ENCODE results near the gene SLC22A7.

The SLC22A7 gene

DNA sequence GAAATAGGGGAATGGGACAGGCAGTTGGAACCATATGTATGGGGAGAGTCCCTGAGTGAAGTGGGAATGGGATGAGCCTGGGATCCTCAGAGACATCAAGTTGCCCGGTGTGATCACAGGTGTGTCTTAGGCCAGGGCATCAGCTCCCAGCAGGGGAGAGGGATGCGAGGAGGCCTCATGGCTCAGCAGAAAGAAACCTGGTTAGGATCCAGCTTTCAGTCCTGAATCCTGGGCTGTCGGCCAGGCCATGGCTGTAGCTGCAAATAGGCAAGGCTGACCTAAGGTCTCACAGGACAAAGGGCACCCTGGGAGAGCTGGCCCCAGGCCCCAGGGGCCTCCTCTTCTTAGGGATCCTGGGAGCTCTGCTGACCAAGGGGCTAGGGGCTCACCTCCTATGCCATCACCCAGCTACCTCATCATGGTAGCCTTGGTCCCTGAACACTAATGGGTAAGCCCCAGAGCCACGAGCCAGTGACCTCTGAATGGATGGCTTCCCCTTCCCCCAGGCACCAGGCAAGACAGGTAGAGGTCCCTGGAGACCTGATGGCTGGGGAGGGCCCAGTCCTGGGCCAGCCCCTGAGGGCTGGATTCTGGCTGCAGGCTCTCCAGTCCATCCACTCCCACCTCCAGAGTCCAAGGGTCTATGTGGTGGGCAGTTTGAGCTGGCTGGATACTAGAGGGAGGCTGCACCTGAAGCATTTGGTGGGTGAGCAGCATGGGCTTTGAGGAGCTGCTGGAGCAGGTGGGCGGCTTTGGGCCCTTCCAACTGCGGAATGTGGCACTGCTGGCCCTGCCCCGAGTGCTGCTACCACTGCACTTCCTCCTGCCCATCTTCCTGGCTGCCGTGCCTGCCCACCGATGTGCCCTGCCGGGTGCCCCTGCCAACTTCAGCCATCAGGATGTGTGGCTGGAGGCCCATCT is at the start of gene SLC22A7:
TSS of gene SLC22A7 (plus strand) at position 617 of the 921 bp plus-strand sequence. CDS start at position 716, 99 bp downstream.
- no peak for DNase-seq

- DNase-seq: no peak
Observed at GRCh38 chr6:43248791-43249190, 49.3 kb upstream of the SLC22A7 start.

DNA sequence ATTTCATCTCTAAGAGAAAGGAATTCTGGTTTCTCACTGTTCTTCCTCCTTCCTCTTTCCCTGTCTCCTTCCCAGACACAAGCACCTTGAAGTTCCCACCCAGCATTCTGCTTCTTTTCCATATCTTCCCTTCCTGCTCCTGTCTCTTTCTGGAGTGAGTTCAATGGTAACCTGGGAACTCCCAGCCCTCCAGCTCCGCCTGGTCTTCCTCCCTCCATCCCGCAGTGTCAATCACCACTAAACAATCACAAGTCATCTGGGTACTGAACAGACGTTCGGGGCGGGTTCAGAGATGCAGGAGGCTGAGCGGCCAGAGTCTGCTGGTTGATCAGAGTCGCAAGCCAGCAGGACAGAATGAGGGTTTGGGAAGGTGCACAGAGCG is 47.1 kb upstream of the SLC22A7 start:
- DNase-seq: peak; percentile 90

GRCh38 chr6:43253401-43253800 is 44.7 kb upstream of the SLC22A7 start:
- no peak for DNase-seq

DNA sequence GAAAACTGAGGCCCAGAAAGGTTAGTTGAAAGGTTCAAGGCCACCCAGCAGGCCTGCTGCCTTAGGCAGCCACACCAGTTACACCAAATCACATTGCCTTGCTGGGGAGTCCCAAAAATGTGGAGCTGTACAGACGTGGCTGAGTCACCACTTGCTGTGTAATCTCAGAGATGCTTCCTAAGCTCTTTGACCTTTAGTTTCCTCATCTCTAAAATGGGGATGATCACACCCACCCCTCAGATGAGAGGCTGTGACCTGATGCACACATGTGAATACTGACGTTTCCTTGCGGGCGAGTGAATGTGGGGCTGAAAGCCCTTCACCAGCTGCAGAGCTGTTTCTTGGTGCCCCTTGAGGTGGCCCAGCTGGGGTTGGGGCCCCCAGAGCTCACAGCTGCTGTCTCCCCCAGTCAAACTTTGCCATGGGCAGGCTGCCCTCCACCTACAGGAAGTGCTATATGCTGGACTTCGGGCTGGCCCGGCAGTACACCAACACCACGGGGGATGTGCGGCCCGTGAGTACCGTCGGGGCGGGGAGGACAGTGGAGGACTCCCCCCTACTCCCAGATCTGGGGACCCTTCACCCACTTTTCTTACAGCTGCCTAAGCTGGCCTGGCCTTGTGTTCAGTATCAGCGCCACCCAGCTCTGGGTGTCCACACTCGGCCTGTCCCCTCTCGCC is 43.8 kb upstream of the SLC22A7 start:
- no peak for DNase-seq

DNA sequence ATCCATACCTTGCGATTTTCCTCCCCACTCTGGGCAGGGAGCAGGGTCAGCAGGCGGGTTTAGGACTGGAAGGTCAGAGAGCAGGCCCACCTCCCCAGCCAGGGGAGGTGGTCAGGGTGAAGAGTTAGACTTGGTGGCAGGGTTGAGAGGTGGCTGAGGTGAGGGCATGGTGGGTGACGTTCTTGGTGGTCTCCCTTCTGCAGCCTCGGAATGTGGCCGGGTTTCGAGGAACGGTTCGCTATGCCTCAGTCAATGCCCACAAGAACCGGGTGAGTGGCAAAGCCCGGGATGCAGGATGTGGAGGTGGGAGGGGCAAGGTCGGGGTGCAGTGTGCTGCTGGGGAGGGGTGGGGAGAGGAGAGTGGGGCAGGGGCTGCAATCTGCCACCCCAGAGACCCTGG is 43.2 kb upstream of the SLC22A7 start:
- no peak for DNase-seq

DNA sequence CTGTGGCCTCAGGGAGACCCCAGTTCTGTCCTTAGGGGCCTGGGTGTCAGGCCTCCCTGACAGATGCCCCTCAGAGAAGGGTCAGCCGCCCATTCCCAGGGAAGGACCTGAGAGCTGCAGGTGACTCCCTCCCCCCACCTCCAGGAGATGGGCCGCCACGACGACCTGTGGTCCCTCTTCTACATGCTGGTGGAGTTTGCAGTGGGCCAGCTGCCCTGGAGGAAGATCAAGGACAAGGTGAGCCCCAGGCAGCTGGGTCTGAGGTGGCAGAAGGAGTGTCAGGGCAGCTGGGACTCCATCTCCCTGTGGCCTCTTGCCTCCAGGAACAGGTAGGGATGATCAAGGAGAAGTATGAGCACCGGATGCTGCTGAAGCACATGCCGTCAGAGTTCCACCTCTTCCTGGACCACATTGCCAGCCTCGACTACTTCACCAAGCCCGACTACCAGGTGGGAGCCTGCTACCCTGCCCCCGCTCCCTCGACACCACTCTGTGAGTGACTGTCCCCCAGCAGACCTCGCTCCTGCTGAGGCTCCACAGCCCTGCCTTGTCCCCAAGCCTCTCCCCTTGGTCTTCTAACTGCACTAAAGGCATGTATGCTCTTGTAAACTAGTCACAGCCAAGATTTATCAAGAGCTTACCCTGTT is 42.5 kb upstream of the SLC22A7 start:
- no peak for DNase-seq

DNA sequence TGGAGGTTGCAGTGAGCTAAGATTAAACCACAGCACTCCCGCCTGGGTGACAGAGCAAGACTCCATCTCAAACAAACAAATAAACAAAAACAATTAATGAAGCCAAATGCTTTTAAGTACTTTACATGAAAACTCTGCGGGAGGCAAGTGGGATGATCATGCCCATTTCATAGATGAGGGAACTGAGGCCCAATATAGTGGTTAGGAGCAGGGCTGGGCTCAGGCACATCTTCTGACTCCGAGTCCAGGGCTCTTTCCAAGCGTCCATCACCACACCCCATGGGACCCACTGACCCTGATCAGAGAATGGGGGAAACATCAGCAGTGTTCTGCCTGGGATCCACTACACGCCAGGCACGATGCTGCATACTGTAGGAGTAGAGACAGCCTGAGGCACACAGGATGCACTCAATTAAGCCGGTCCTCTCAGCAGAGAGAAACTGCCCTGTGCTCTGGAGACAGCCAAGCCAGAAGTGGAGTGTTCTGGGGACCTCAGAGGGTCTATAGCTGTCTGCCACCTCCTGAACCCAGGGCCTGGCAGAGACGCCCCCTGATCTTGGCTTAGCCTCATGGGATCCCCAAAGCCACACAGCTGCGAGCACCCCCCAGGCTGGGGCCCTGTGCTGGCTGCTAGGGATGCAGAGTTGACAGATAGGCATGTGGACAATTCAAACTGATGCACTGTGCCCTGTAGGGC is 41.2 kb upstream of the SLC22A7 start:
- DNase-seq: no peak

DNA sequence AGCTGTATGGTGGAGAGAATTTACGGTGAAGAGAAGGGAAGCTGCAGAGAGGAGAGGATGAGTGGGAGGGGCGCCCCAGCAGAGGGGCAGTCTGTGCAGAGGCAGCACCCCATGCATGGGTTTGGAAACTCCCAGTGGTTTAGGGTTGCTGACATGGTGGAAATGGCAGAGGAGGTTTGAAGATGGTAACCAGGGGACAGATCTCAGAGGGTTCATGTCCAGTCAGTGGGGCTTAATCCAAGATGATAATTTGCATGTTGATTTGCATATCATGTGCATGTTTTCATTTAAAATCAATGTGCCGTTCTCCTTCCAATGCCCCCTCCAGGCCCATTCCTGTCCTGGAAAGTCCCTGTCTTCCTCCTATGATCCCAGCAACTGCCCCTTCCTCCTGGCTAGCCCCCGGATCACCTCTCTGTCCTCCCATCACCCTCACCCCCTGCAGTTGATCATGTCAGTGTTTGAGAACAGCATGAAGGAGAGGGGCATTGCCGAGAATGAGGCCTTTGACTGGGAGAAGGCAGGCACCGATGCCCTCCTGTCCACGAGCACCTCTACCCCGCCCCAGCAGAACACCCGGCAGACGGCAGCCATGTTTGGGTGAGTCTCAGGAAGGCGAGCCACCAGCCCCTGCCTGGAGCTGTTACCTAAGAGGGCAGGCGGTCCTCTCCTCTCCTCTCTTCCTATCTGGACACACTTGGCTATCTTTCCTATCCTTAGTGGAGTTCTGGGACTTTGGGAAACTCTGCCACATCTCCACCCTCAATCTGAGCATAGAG is 40.5 kb upstream of the SLC22A7 start:
- no peak for DNase-seq

GRCh38 chr6:43258180-43258579 is 39.9 kb upstream of the SLC22A7 start:
- DNase-seq: no peak

DNA sequence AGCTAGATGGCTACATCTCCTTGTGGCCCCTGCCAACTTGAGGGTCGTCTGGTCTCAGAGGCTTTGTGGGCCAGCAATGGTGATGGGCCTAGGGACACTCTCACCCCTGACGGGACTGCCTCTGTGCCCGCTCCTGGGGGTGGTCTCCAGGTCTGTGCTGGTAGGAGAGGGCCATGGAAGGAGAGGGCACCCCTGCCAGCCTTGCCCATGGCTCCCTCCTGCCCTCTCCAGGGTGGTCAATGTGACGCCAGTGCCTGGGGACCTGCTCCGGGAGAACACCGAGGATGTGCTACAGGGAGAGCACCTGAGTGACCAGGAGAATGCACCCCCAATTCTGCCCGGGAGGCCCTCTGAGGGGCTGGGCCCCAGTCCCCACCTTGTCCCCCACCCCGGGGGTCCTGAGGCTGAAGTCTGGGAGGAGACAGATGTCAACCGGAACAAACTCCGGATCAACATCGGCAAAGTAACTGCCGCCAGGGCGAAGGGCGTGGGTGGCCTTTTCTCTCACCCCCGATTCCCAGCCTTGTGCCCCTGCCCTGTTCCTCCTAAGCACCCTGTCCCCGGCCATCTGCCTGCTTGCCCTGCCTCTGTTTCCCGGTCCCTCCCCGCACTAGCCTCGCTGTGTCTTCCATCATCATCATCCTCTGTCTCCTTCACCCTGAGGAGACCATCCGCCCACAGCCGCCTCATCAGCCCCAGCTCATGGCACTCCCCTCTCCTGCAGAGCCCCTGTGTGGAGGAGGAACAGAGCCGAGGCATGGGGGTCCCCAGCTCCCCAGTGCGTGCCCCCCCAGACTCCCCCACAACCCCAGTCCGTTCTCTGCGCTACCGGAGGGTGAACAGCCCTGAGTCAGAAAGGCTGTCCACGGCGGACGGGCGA is 39.0 kb upstream of the SLC22A7 start:
- DNase-seq: no peak

- no peak for DNase-seq
Observed at GRCh38 chr6:43260791-43261190, 37.3 kb upstream of the SLC22A7 start.

GRCh38 chr6:43261198-43261597 is 36.9 kb upstream of the SLC22A7 start:
- no peak for DNase-seq

DNA sequence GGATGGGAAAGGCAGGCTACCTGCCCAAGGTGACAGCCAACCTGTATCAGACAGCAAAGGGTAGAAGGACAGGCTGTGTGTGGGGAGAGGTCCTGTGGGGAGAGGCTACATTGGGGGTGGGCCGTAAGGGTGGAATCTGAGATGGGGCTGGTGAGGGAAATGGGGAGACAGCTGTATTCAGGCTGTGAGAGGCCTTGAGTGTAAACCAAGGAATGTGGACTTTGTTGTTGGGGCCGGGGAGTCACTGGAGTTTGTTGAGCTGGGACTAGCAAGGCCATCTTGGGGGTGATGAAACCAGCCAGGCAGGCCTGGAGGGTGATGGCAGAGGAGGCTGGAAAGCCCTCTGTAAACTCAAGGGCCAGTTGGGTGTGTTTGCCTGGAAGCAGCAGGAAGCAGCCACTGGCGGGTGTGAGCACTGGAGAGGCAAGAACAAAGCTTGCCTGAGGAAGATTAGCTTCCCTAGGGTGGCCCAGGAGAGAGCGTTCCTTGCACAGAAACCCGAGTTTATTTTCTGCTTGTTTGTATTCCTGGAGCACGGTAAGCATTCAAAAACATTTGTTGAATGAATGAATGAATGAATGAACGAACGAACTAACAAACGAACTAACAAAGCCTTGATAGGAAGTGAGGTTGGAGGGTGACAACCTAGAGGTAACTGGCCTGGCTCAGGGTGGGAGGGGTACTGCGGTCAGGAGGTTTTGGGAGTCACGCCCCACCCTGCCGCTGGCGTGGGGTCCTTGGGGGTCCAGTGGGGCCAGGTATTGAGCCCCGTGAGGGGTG is 35.9 kb upstream of the SLC22A7 start:
- peak; percentile 72 for DNase-seq

GRCh38 chr6:43262780-43263313 is 35.2 kb upstream of the SLC22A7 start:
- DNase-seq: no peak

DNA sequence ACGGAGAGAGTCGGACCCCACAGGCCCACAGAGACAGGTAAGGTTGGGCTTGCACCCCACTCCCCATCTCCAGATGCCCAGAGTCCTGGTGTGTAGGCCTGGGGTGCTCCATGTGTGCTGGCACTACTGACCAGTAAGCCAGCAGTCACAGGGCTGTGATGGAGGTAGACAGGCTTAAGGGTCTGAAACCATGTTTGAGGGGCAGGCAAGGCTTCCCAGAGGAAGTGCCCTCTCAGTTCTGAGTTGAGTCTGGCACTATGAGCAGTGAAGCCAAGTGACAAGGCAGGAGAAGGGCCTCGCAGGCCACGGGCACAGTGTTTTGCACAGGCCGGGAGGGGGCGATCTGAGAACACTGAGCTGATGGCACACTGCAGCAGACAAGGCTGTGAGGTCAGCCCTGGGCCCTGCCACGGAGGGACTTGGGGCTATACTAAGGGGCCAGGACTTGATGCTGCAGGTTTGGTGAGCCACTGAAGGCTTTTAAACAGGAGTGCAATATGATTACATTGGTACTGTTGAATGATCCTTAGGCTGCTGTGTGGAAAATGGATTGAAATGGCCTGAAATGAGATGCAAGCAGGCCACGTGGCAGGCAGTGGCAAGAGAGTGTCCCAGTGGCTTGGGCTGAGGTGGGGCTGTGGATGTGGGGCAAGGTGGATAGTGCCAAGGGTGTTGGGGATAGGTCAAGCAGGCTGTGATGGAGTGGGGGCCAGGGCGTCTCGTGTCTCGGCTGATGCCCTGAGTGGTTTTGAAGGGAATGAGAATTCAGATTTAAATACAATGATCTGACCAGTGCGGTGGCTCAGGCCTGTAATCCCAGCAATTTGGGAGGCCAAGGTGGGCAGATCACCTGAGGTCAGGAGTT is 34.5 kb upstream of the SLC22A7 start:
- peak; percentile 72 for DNase-seq

DNA sequence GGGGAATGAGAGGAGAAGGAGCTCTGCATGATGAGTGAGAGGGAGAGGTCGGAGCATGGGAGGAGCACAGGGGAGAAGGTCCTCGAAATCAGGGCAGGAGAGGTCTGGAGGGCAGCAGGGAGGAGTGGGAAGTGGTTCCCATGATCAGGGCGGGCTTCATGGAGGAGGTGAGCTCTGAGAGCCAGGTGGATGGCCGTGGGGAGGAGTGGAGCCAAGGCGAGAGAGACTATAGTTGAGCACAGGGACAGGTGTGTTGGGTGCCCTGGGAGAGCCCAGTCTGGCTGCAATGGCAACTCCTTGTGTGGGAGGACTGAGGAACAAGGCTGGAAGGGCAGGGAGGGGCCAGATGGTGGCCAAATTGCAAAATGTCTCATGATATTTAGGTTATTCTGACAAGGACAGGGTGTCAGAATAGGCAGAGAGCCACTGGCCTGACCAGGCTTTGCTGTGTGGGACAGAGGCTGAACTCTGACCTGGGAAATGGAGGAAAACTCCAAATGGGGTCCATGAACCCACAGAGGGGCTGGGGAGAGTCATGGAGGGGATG is 33.4 kb upstream of the SLC22A7 start:
- no peak for DNase-seq

DNA sequence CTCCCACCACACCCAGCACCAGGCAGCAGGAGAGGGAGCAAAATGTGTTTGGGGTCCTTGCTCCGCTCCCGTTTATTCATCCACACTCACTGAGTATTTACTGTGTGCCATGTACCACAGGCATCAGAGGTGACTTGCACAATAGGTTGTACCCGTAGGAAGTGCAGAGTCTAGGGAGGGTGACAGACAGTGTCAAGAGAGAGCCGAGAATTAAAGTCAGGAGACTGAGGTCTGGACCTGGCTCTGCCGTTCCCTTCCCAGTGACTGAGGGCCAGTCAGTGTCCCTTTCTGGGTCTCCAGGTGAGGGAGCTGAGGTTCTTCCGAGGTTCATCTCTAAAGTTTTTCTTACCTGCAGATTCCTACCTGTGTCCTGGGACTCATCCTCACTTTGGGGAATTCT is 32.5 kb upstream of the SLC22A7 start:
- no peak for DNase-seq
